Hippocampal formation (tissue), 2 donors: Measurements from ENCODE around the gene SRRM1.
"Not testable (repeated sequence)": the region's sequence is repeated elsewhere in the genome, so short reads cannot be mapped to it uniquely, and the experiment has no call there.

Source experiments
- DNase-seq, 2 donors: peaks; one replicate each; lab custom pipeline; 2025; lab: John Stamatoyannopoulos, UW

The SRRM1 gene

DNA sequence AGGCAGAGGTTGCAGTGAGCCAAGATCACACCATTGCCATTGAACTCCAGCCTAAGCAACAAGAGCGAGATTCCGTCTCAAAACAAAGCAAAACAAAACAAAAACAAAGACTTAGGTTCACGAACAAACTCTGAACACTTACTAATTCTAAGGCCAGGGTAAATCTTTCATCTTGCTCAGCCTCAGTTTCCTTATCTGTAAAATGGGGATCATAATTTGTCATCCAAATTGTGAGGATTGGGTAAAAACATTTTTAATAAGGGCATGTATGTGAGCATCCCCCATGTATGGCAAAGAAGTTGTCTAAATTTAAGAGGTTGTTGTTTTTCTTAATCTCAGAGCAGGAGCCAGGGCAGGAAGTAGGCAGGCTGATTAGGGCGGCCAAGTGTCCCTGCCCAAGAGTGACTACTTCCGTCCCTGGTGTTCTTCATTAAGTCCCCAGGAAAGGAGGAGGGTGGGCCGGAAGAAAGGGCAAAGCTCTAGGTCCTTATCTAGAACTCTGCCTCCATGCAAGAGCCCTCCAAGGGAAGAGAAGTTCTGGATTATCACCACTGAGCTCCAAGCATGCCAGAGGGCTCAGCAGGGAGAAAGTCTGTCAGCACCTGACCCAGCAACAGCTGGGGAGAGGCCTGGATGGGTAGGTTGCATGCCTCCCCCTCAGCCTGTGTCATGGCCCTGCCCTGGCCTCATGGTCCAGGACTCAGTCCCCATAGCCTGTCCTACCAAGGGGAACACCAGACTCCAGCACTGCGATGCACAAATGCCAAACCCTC is 52.3 kb downstream of the SRRM1 start:
- DNase-seq, result no peak

DNA sequence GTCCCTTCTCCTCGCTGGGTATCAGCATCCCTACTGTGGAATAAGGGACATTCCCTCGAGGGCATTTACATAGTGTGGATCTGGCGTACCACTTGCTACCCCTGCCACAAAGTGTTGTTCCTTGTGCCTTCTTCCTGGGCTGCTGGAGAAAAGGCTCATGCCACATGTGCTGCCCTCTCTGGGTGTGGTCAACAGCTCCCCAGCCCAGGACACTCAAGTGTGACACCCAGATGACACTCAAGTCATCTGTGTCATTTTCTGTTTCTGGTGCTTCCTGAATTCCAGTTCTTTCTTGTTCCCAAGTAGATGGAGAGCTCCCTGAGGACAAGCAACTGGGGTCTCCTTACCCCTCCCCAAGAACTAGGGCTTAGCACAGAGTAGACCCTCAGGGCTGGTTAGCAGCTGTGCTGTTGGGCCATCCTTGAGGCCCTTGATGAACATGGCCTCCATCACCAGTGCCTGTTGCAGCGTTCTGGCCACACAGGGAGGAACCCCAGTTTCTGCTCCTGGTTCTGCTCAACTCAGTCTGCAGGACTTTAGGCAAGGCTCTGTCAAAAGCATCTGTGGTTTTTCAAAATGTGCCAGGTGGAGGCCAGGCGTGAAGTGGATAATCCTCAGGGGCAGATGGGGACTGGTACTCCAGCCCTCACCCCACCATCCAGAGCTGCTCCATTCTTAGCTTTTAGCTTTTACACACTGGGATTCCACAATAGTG is 53.1 kb downstream of the SRRM1 start:
- DNase-seq, result no peak

DNA sequence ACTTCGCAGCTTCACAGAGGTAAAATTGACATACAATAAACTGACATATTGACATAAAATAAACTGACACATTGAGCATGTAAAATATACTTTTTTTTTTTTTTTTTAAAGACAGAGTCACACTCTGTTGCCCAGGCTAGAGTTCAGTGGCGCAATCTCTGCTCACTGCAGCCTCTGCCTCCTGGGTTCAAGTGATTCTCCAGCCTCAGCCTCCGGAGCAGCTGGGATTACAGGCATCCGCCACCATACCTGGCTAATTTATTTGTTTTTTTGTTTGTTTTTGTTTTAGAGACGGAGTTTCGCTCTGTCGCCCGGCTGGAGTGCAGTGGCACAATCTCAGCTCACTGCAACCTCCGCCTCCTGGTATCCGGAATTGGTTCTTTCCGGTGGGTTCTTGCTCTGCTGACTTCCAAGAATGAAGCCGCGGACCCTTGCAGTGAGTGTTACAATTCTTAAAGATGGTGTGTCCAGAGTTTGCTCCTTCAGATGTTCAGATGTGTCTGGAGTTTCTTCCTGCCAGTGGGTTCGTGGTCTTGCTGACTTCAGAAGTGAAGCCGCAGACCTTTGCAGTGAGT is 53.7 kb downstream of the SRRM1 start:
- DNase-seq, result no peak

- not testable (repeated sequence) for DNase-seq
These were observed 54.4 kb downstream of the SRRM1 start for GRCh38 chr1:24697453-24698001.

DNA sequence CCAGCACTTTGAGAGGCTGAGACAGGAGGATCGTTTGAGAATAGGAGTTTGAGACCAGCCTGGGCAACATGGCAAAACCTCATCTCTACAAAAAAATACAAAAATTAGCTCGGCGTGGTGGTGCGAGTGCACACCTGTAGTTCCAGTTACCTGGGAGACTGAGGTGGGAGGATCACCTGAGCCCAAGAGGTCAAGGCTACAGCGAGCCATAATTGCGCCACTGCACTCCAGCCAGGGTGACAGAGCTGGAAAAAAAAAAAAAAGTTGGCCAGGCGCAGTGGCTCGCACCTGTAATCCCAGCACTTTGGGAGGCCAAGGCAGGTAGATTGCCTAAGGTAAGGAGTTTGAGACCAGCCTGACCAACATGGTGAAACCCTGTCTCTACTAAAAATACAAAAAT is 55.2 kb downstream of the SRRM1 start:
- DNase-seq, result not testable (repeated sequence)

DNA sequence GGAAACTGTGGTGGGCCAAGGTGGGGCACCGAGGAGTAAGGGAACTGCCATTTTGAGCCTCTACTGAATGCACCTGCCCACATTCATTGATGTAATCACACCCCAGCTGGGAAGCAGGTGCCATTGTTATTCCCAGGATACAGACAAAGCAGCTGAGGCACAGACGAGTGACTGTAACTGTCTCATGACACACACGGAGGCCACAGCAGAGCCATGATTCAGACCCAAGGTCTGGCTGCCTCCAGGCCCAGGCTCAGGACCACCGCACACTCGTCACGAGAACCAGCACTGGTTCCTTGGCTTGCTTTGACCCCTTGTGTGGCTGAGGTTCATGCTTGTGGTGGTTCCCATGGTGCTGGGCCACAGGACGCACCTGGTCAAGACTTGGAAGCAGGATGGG is 56.5 kb downstream of the SRRM1 start:
- DNase-seq, result no peak

GRCh38 chr1:24702511-24703293 is 59.6 kb downstream of the SRRM1 start:
- DNase-seq, result no peak

DNA sequence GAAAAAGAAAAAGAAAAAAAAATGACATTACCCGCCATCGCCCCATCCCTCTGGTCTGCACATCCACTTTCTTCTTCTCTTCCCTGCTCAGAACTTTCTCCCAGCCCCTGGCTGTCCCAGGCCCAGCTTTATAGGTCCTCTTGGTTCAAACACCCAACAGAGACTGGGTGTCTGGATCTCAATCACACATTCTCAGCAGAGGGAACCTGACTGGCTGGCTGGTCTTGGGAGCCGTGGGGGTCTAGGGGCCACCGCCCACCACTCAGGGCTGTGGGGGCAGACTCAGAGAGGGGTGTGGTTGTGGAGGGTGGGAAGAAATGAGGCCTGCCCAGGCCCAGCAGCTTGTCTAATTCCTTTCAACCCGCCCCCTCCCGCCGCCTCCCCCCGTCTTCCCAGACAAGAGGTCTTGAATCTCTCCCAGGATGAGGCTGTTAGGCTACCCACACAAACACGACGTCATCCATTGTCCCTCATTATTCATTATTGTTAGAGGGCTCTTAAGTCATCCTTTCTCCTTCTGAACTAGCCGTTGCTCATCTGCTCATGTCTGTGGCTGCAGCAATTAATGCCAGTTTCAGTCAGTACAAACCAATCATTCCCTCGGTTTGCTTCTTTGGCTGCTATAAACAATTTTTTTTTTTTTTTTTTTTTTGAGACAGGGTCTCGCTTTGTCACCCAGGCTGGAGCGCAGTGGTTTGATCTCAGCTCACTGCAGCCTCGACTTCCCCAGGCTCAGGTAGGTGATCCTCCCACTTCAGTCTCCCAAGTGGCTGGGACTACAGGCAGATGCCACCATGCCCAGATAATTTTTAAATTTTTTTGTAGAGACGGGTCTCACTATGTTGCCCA is 61.5 kb downstream of the SRRM1 start:
- DNase-seq, result peak; percentile 56 to 92

DNA sequence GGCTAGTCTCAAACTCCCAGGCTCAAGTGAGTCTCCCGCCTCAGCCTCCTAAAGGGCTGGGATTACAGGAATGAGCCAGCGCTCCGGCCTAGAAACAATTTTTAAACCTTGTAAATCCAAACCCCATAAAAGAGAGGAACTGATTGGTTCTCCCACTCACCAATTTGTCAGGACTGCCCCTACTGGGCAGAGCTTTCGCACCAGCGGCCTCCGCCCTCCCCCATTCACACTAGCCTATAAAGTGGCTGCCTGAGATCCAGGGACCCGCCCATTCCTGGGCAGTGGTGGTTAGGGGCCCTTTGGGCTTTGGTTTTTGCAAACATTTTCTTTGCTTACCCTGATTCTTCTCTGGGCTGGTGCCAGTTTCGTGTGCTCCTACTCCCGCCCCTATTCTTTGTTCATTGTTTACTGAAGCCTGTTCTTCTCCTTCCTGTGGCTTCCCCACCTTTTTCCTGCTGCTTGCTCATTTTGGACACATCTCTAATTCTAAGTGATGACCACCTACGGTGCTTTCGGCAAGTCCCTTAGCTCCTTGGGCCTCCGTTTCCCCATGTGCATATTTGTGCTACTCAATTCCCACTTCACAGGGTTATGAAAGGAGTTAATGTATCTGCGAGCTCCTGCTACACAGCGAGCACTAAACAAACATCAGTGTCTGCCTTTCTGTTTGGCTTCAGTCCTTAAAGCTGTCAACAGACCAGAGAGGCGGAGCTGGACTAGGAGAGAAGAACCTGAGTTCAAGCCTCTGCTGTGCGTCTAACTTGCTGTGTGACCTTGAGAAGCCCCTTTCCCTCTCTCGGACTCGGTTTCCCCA is 62.4 kb downstream of the SRRM1 start:
- peak; percentile 83 to 91 for DNase-seq

GRCh38 chr1:24706074-24706389 is 62.9 kb downstream of the SRRM1 start:
- not testable (repeated sequence) for DNase-seq

DNA sequence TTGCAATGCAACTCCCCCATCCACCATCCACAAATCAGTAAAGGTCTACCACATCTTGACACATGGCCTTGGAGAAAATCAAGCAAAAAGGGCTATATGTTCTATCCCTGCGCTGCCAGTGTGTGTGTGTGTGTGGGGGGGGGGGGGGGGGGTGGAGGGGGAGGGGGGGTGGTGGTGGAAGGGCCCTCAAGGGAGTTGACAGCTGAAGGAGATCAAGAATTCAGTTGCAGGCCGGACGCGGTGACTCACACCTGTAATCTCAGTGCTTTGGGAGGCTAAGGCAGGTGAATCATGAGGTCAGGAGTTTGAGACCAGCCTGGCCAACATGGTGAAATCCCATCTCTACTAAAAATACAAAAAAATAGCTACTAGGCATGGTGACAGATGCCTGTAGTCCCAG is 64.6 kb downstream of the SRRM1 start:
- DNase-seq, result no peak

- DNase-seq, result no peak
These were observed 65.8 kb downstream of the SRRM1 start for GRCh38 chr1:24708938-24709337.

- no peak for DNase-seq
These were observed 66.8 kb downstream of the SRRM1 start for GRCh38 chr1:24709791-24710441.

DNA sequence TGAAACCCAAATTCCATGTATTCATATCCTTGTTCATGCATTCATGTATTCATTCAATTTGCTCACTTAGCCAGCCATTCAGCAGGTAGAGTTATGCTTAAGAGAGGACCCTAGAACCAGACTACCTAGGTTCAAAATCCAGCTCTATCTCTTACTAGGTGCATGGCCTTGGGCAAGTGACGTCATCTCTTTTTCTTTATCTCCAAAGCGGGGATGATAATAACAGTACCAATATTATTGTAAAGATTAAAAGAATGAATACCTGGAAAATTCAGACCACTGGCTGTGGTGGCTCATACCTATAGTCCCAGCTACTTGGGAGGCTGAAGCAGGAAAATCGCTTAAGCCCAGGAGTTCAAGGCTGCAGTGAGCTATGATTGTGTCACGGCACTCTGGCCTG is 68.2 kb downstream of the SRRM1 start:
- no peak for DNase-seq

- no peak for DNase-seq
These were observed 70.1 kb downstream of the SRRM1 start for GRCh38 chr1:24713176-24713575.

DNA sequence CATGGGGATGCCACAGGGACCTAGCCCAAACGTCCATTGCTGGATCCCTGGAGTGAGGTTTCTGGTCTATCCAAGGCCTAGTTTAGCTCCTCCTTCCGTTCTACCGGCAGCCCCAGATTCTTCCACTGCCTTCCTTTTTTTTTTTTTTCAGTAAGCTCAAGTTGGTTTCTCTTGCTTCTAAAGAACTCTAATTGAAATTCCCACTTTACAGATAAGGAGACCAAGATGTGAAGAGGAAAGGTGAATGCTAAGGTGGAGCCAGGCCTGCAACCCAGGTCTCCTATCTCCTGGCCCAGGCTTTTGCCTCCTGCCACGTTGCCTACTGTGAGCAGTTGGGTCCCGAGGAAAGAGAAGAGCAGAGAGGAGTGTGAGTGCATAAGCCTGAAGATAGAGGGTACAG is 70.6 kb downstream of the SRRM1 start:
- DNase-seq, result no peak

DNA sequence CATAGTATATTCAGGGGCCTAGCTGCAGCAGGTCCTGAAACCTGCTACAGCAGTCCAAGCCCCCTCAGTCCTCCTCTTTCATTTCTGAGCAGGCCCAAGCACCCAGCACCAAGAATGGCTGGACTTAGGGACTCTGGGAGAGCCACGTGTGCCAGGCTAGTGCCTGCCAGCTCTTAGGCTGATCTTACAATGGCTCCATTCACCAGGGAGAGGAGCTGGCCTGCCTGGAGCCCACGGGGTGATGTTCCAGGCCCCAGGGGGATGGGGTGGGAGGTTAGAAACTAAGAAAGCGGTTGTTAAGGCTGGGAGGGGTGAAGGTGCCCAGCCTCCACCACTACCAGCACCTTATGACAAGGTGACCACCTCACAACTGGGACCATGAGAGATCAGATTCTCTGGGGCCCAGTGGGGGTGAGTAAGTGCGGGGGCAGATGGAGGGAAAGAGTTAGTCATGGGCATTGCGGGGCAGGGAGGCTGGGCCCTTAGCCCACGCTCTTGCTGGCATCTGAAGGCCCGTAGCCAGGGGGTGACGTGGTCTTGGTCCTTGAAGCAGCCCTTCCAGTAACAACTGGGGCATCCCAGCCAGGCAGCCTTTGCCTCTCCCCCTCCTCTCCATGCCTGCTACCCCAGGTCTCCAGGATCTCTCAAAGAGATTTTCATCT is 71.9 kb downstream of the SRRM1 start:
- peak; percentile 92 to 95 for DNase-seq

DNA sequence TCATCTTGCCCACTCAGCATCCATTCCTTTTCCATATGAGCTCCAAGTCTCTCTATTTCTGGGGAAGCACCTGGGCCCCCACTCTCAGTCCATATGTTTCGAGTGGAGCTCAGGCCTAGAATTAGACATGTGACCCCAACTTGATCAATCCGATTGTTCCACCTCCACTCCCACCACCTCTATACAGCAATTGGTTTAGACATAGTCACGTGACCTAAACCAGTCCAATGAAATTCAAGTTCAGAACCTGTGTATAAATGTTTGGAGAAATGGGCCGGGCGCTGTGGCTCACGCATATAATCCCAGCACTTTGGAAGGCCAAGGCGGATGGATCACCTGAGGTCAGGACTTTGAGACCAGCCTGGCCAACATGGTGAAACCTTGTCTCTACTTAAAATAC is 72.6 kb downstream of the SRRM1 start:
- no peak for DNase-seq
